ENCODE measurements around the gene ELK3.
A peak's percentile ranks its signal among the peaks of the same experiment; 100 is the strongest.

ELK3 gene

GRCh38 chr12:96192926-96193573 is 1.1 kb upstream of the ELK3 start:
- Histone ChIP-seq H3K9me3 (replicated peaks in 1 of 2; ENCODE audit: control insufficient read depth in 2 of 2, insufficient read depth in 1 of 2, low read depth in 1 of 2, low read length in 2 of 2) (peaks cover 0 to 4% of the 10 kb centered on the region in 2 donors), H3K36me3 (replicated peaks in 1 of 2; ENCODE audit: control insufficient read depth in 2 of 2, insufficient read depth in 2 of 2, low read length in 2 of 2) (no peaks in the 10 kb centered on the region), H3K4me2 (ENCODE audit: insufficient read depth, low read length, poor library complexity, severe bottlenecking) (no peak overlapping the region), H2BK120ac (ENCODE audit: low read depth, low read length) (no peak overlapping the region), H2BK15ac (ENCODE audit: low read length) (no peak overlapping the region), H2BK5ac (ENCODE audit: low read length) (no peak overlapping the region), H3K14ac (ENCODE audit: low read length) (no peak overlapping the region), H3K18ac (ENCODE audit: low read length) (no peak overlapping the region), H3K4me1 (ENCODE audit: control insufficient read depth in 2 of 2, insufficient read depth in 1 of 2, low read depth in 1 of 2, low read length in 2 of 2) (peaks cover 2 to 4% of the 10 kb centered on the region in 2 donors), H3K4ac (ENCODE audit: low read length) (no peak overlapping the region), H3K4me3 (ENCODE audit: low read length in 2 of 2) (no peak overlapping the region), H3K27me3 (ENCODE audit: control insufficient read depth in 3 of 3, insufficient read depth in 3 of 3, low read depth in 1 of 3, low read length in 3 of 3) (peaks cover 0 to 7% (median 0%) of the 10 kb centered on the region in 3 experiments), H4K91ac (ENCODE audit: low read depth, low read length, poor library complexity) (no peak overlapping the region), H2AK5ac (ENCODE audit: low read depth, low read length) (no peak overlapping the region), H3K79me1 (ENCODE audit: low read depth, low read length) (no peaks in the 10 kb centered on the region), H3K9ac (ENCODE audit: low read depth, low read length, poor library complexity) (no peak overlapping the region), H2AFZ (ENCODE audit: low read length) (peak overlapping the region; percentile 94), H3K23ac (ENCODE audit: low read depth, low read length, poor library complexity) (no peak overlapping the region), H2BK12ac (ENCODE audit: low read length) (no peak overlapping the region), H4K8ac (ENCODE audit: low read depth, low read length) (no peak overlapping the region), H3K27ac (replicated peaks; ENCODE audit: low read length) (no peak overlapping the region)
- no peak for DNase-seq (ENCODE audit: low spot score)
- WGBS, 2 donors (ENCODE audit: extremely low coverage in 2 of 2, insufficient read length in 2 of 2, insufficient replicate concordance in 1 of 2): no CpG with 5 or more reads among the region's 9 CpGs

- Histone ChIP-seq H3K27ac (replicated peaks; ENCODE audit: low read length) (no peak overlapping the region), H3K4me1 (ENCODE audit: control insufficient read depth in 2 of 2, insufficient read depth in 1 of 2, low read depth in 1 of 2, low read length in 2 of 2) (peaks cover 2 to 4% of the 10 kb centered on the region in 2 donors), H2BK120ac (ENCODE audit: low read depth, low read length) (no peak overlapping the region), H3K23ac (ENCODE audit: low read depth, low read length, poor library complexity) (no peak overlapping the region), H4K91ac (ENCODE audit: low read depth, low read length, poor library complexity) (no peak overlapping the region), H3K36me3 (replicated peaks in 1 of 2; ENCODE audit: control insufficient read depth in 2 of 2, insufficient read depth in 2 of 2, low read length in 2 of 2) (no peaks in the 10 kb centered on the region), H3K4me3 (ENCODE audit: low read length in 2 of 2) (peak overlapping the region; percentile 87 to 88), H3K4me2 (ENCODE audit: insufficient read depth, low read length, poor library complexity, severe bottlenecking) (peak overlapping the region; percentile 68), H2AFZ (ENCODE audit: low read length) (peak overlapping the region; percentile 94), H3K4ac (ENCODE audit: low read length) (no peak overlapping the region), H2BK12ac (ENCODE audit: low read length) (no peak overlapping the region), H3K9me3 (replicated peaks in 1 of 2; ENCODE audit: control insufficient read depth in 2 of 2, insufficient read depth in 1 of 2, low read depth in 1 of 2, low read length in 2 of 2) (peaks cover 0 to 4% of the 10 kb centered on the region in 2 donors), H3K9ac (ENCODE audit: low read depth, low read length, poor library complexity) (no peak overlapping the region), H2AK5ac (ENCODE audit: low read depth, low read length) (no peak overlapping the region), H3K27me3 (ENCODE audit: control insufficient read depth in 3 of 3, insufficient read depth in 3 of 3, low read depth in 1 of 3, low read length in 3 of 3) (peaks cover 0 to 7% (median 0%) of the 10 kb centered on the region in 3 experiments), H3K14ac (ENCODE audit: low read length) (no peak overlapping the region), H3K18ac (ENCODE audit: low read length) (no peak overlapping the region), H2BK5ac (ENCODE audit: low read length) (no peak overlapping the region), H2BK15ac (ENCODE audit: low read length) (no peak overlapping the region), H4K8ac (ENCODE audit: low read depth, low read length) (no peak overlapping the region), H3K79me1 (ENCODE audit: low read depth, low read length) (no peaks in the 10 kb centered on the region)
- DNase-seq (ENCODE audit: low spot score): no peak
- no CpG with 5 or more reads among the region's 24 CpGs for whole genome bisulfite sequencing, 2 donors (ENCODE audit: extremely low coverage in 2 of 2, insufficient read length in 2 of 2, insufficient replicate concordance in 1 of 2)
Measured at GRCh38 chr12:96194576-96194889, 358 bp downstream of the ELK3 start.

- H2BK120ac ChIP-seq (ENCODE audit: low read depth, low read length): no peak overlapping the region
- peak overlapping the region; percentile 84 for H2AFZ ChIP-seq (ENCODE audit: low read length)
- H3K23ac ChIP-seq (ENCODE audit: low read depth, low read length, poor library complexity): peak overlapping the region; percentile 87
- peak overlapping the region; percentile 16 for H2BK12ac ChIP-seq (ENCODE audit: low read length)
- H3K4me3 ChIP-seq (ENCODE audit: low read length in 2 of 2): peak overlapping the region; percentile 83 to 87
- H3K4me2 ChIP-seq (ENCODE audit: insufficient read depth, low read length, poor library complexity, severe bottlenecking): peak overlapping the region; percentile 92
- H2AK5ac ChIP-seq (ENCODE audit: low read depth, low read length): peak overlapping the region; percentile 85
- DNase-seq (ENCODE audit: low spot score): no peak
- no peaks in the 10 kb centered on the region for H3K79me1 ChIP-seq (ENCODE audit: low read depth, low read length)
- no peak overlapping the region for H4K8ac ChIP-seq (ENCODE audit: low read depth, low read length)
- H4K91ac ChIP-seq (ENCODE audit: low read depth, low read length, poor library complexity): no peak overlapping the region
- H2BK15ac ChIP-seq (ENCODE audit: low read length): peak overlapping the region; percentile 91
- no peaks in the 10 kb centered on the region for H3K36me3 ChIP-seq (replicated peaks in 1 of 2; ENCODE audit: control insufficient read depth in 2 of 2, insufficient read depth in 2 of 2, low read length in 2 of 2)
- peak overlapping the region; percentile 89 for H3K18ac ChIP-seq (ENCODE audit: low read length)
- H2BK5ac ChIP-seq (ENCODE audit: low read length): no peak overlapping the region
- H3K4ac ChIP-seq (ENCODE audit: low read length): peak overlapping the region; percentile 60
- H3K4me1 ChIP-seq (ENCODE audit: control insufficient read depth in 2 of 2, insufficient read depth in 1 of 2, low read depth in 1 of 2, low read length in 2 of 2): peaks cover 2 to 4% of the 10 kb centered on the region in 2 donors
- peaks cover 0 to 7% (median 0%) of the 10 kb centered on the region in 3 experiments for H3K27me3 ChIP-seq (ENCODE audit: control insufficient read depth in 3 of 3, insufficient read depth in 3 of 3, low read depth in 1 of 3, low read length in 3 of 3)
- peak overlapping the region; percentile 97 for H3K14ac ChIP-seq (ENCODE audit: low read length)
- no CpG with 5 or more reads among the region's 44 CpGs for WGBS, 2 donors (ENCODE audit: extremely low coverage in 2 of 2, insufficient read length in 2 of 2, insufficient replicate concordance in 1 of 2)
- peak overlapping the region; percentile 89 for H3K9ac ChIP-seq (ENCODE audit: low read depth, low read length, poor library complexity)
- H3K9me3 ChIP-seq (replicated peaks in 1 of 2; ENCODE audit: control insufficient read depth in 2 of 2, insufficient read depth in 1 of 2, low read depth in 1 of 2, low read length in 2 of 2): no peaks in the 10 kb centered on the region
- no peak overlapping the region for H3K27ac ChIP-seq (replicated peaks; ENCODE audit: low read length)
Measured at GRCh38 chr12:96194971-96195844, 1.0 kb downstream of the ELK3 start.

- Histone ChIP-seq H2BK5ac (ENCODE audit: low read length) (no peak overlapping the region), H4K8ac (ENCODE audit: low read depth, low read length) (no peak overlapping the region), H3K4me2 (ENCODE audit: insufficient read depth, low read length, poor library complexity, severe bottlenecking) (peak overlapping the region; percentile 92), H2AK5ac (ENCODE audit: low read depth, low read length) (no peak overlapping the region), H3K14ac (ENCODE audit: low read length) (no peak overlapping the region), H3K36me3 (replicated peaks in 1 of 2; ENCODE audit: control insufficient read depth in 2 of 2, insufficient read depth in 2 of 2, low read length in 2 of 2) (no peaks in the 10 kb centered on the region), H2BK120ac (ENCODE audit: low read depth, low read length) (no peak overlapping the region), H3K4ac (ENCODE audit: low read length) (no peak overlapping the region), H3K9me3 (replicated peaks in 1 of 2; ENCODE audit: control insufficient read depth in 2 of 2, insufficient read depth in 1 of 2, low read depth in 1 of 2, low read length in 2 of 2) (no peaks in the 10 kb centered on the region), H3K27ac (replicated peaks; ENCODE audit: low read length) (no peak overlapping the region), H4K91ac (ENCODE audit: low read depth, low read length, poor library complexity) (no peak overlapping the region), H2AFZ (ENCODE audit: low read length) (peak overlapping the region; percentile 84), H3K4me1 (ENCODE audit: control insufficient read depth in 2 of 2, insufficient read depth in 1 of 2, low read depth in 1 of 2, low read length in 2 of 2) (peaks cover 2 to 4% of the 10 kb centered on the region in 2 donors), H2BK12ac (ENCODE audit: low read length) (no peak overlapping the region), H3K27me3 (ENCODE audit: control insufficient read depth in 3 of 3, insufficient read depth in 3 of 3, low read depth in 1 of 3, low read length in 3 of 3) (peaks cover 0 to 7% (median 0%) of the 10 kb centered on the region in 3 experiments), H3K79me1 (ENCODE audit: low read depth, low read length) (no peaks in the 10 kb centered on the region), H3K9ac (ENCODE audit: low read depth, low read length, poor library complexity) (no peak overlapping the region), H3K23ac (ENCODE audit: low read depth, low read length, poor library complexity) (no peak overlapping the region), H3K18ac (ENCODE audit: low read length) (no peak overlapping the region), H3K4me3 (ENCODE audit: low read length in 2 of 2) (peak overlapping the region; percentile 32 to 87), H2BK15ac (ENCODE audit: low read length) (no peak overlapping the region)
- no peak for DNase-seq (ENCODE audit: low spot score)
- WGBS, 2 donors (ENCODE audit: extremely low coverage in 2 of 2, insufficient read length in 2 of 2, insufficient replicate concordance in 1 of 2): no CpG with 5 or more reads among the region's 14 CpGs
Measured at GRCh38 chr12:96195845-96196451, 1.8 kb downstream of the ELK3 start.

All from neuronal stem cell (in vitro differentiated cells).